Midbrain (tissue), 1 donor: ENCODE data around the gene RAB3C.
A peak's percentile ranks its signal among the peaks of the same experiment; 100 is the strongest.

ENCODE experiments used
- DNase-seq: peaks from one replicate; lab custom pipeline; 2025; lab: John Stamatoyannopoulos, UW

RAB3C gene

DNA sequence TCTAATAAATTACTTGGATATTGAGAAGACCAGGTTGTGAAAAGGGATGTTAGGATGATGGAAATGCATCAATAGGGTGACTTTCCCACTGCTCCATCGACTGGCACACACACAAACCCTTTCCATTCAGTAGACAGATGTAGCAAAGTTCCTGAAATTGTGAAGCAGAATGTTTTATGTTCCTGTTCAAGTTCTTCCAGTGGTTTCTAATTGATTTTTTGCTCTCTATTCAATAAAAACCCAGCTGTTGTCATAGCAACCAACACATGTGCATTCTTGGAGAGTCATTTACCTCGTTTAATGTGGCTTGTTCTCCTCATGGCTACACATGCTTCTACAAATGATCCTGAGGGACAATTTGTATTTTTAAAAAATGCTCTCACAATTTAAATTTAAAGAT is 244.6 kb downstream of the RAB3C start:
- DNase-seq, result no peak

DNA sequence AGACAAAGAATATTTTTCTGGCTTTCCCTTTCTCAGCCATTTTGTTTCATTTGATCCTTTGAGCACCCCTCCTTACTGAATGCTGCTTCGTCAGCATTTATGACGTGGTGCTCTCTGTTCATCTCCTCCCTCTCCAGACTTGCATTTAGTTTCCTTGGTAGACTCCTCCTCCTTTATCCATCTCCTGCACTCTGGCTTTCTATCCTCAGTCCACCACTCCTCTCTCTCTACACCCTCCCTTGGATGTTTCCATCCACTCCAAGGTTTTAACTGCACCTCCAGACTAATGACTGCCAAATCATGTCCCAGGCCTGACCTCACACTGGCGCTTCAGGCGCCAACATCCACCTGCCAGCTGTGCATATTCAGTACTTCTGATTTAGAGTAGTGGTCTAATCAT is 245.4 kb downstream of the RAB3C start:
- DNase-seq, result no peak

DNA sequence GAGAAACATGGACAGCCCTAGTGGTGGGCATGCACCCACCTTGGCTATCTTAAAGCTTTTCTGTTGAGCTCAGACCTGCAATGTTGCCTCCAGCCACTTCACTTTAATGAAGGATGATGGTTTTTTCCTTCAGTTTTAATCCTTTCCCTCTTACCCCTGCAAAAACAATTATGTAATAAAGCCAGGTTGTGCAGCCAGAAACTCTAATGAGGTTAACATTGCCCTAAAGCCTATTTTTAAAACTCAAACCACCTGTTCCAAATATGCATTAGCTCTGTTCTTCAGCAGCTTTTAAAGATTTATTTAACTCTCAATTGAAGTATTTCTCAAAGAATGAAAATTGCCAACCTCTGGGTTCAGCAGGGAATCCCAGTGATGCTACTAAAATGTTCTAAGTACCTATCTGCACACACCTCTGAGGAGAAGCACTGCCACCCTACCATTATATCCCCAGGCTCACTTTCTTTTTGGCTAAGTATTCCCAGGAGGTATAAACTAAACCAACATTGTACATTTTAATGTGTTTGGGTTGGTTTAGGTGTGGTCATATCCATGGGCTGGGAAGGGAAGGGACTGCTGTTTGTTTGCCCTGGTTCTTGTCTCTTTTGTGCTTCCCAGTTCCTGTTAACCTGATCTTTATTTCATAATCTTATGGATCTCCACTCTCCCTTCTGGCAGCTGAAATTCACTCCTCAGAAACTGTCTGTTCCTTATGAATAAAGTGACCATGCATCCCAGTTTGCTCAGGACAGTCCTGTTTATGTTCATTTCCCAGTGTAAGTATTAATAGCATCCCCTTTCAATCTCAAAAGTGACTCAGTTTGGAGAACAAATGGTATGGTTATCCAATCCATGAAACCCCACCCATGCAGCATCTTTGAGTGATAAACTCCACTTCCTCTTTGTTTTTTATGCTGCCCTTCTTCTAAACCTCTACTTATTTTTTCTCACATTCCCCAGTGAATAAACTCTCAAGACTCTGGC is 251.7 kb downstream of the RAB3C start:
- DNase-seq, result no peak

DNA sequence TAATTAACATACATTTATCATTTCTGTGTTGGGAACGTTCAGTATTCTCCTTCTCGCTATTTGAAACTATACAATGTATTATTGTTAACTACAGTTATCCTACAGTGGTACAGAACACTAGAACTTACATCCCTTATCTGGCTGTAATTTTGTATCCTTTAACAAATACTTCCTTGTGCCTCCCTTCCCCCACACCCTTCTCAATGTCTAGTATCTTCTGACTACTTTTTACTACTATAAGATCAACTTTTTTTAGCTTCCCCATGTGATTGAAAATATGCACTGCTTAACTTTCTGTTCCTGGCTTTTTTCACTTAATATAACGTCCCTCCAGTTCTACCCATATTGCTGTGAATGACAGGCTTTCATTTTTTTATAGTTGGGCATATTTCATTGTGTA is 253.5 kb downstream of the RAB3C start:
- no peak for DNase-seq

DNA sequence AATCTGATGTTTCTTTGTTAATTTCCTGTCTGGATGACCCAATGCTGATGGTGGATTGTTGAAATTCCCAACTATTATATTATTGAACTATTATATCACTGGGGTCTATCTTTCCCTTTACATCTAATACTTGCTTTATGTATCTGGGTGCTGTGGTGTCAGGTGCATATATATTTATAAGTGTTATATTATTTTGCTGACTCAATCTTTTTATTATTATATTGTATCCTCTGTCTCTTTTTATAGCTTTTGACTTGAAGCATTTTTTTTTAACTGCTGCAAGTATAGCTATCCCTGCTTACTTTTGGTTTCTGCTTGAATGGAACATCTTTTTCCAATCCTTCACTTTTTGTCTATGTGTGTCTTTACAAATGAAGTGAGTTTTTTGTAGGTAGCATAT is 255.9 kb downstream of the RAB3C start:
- no peak for DNase-seq

DNA sequence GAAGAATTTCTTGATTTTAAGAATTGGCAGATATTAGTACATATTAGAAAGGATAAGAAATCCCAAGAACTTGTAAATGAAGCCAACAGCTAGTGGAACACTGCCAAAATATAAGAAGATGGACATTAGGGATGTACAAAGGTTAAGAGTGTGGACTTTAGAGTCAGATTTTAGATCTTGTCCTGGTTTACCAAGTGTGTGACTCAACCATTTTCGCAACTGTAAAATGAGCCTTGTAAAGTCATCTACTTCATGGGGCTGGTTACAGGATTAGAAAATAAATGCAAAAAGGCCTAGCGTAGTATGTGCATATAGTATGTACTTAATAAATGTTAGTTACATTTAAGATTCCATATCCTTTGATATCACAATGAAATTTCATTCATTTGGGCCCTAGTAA is 260.0 kb downstream of the RAB3C start:
- no peak for DNase-seq

DNA sequence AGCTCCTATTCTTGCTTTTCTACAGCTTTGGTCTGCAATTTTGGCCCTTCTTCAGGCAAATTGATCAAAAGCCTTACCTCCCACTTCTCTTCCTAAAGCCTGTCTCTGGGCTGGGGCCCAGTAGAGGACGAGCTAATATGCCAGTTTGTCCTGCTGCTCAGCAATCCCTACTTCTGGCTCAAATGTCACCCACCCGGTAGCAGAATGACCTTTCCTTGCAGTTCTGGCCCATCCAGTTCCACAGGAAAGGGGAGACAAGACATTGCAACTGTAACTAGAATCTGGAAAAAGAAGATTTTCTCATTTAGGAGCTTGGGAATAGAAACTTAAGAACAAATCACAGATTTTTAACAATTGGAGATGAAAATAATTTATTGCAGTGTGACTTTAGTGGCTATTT is 261.5 kb downstream of the RAB3C start:
- DNase-seq, result no peak

DNA sequence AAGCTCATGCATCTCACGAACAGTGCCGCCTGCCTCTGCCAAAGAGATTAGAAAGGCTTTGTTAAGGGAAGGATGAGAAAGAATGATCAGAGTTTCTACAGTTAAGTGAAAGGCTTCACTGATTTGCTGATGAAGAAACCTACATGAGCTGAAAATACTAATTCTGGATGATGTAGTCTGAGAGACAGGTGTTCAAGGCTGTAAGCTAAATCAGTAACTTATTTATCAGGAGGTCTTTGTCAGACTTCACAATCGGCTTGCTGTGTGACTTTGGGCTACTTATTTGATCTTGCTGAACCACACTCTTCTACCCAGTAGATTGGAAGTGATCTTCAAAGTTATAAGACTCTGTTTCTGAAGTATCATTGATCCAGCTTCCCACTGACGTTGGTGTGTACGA is 264.2 kb downstream of the RAB3C start:
- DNase-seq, result no peak

DNA sequence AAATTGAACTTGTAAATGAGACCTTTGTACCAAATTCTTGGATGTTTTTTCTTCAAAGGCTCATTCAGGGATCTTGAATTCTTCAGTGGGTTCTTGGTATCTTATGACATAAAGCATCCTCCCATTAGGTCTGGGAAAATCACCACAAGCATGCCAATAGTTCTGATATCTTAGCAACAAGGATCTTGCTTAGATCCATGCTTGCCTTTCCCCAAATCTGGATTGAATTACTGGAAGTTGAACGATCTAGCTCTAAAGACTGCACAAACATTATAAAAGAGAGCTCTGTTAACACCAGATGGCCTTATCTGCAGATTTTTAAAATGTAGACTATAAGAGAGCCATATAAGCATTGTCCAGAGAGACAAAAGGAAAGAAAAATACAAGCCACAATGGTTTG is 266.3 kb downstream of the RAB3C start:
- no peak for DNase-seq

DNA sequence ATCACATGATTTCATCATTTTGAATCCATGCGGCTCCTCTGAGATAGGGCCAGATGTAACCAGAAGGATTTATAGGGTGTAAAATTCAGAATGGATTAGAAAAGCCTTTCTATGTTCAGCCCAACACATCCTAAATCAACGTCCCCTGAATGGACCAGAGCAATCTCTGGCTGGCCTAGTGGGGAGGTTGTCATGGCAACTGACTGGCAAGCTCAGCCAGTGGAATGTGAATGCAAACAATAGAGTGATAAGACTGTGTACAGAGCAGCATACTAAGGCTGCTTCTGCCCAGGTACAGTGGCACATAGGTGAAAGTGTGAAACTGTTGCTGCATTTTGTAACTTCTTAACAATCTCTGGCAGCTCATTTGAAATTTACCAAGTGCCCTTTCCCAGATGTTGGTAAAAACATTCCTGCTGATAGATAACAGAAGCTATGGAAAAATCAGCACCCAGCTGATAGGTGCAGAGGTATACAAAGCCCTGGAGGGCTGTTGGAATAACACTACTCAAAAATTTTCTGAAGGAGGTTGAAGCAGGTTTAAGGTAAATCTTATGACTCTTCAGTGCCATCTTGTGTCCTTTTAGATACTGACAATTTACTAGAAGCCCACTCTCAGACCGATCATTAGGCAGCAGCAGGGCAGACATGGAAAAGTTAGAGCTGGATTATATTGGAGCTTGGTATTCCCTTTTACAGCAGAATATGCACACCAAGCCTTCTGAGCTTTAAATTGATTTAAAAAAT is 267.2 kb downstream of the RAB3C start:
- peak; percentile 15 for DNase-seq

DNA sequence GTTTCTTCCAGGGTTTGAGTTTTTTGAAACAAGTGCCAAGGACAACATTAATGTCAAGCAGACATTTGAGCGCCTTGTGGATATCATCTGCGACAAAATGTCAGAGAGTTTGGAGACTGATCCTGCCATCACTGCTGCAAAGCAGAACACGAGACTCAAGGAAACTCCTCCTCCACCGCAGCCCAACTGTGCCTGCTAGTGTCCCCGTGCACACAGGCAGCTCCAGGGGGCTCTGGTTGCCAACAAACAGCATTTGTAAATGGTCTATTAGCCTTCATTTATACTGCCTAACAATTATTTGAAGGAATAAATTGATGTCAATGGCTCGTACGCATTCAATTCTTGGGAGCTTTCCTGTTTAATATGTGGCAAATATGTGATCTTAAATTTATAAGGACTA is 268.3 kb downstream of the RAB3C start:
- no peak for DNase-seq

DNA sequence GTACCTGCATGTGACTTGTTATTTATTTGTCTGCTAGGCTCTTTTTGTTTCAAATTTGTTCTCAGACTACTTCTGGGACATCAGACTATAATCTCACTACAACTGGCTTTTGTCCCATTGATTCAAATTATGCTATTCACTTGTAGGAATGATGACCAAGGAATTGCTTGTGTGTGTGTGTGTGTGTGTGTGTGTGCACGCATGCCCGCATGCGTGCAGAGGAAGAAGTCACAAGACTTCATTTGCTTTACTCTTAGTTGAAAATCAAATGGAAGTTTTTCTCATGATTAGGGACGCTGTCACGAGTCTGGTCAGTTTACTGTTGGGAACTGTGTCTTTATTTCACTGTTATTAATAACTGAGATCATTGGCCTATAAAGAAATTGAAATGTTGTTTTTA is 268.7 kb downstream of the RAB3C start:
- no peak for DNase-seq

DNA sequence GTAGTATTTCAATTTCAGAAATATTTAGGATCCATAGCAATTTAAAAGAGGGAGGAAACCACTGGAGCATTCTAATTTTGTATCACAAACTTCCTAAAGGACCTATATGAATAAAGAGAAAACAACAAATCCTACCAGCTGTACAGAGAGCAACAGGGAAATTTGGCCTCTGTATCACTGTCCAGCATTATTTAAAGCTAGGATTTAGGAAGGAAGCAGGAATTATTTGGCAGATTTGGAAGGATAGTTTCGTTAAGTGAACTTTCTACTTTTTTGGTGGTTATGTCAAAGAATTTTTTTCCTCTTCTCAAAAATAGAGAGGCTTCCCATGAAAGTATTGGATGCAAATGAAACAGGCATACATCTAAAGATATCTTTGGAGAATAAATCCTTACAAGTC is 269.7 kb downstream of the RAB3C start:
- DNase-seq, result no peak

DNA sequence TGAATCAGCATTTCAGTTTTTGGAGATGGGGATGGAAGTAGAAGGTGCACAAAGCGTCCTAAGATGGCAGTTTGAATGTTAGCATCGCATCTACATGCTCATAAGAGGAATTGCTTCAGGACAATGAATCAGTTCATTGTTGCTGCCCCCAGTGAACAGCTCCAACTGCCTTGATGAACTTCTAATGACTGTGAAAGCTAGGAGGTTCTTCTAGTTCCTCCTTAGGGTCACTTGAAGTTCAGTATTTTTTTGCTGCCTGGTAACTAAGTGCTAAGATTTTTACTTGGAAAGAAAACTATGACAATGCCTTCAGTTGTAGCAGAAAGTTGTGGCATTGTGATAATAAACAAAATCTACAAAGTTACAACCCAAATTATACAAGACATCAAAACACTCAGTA is 271.6 kb downstream of the RAB3C start:
- DNase-seq, result no peak

DNA sequence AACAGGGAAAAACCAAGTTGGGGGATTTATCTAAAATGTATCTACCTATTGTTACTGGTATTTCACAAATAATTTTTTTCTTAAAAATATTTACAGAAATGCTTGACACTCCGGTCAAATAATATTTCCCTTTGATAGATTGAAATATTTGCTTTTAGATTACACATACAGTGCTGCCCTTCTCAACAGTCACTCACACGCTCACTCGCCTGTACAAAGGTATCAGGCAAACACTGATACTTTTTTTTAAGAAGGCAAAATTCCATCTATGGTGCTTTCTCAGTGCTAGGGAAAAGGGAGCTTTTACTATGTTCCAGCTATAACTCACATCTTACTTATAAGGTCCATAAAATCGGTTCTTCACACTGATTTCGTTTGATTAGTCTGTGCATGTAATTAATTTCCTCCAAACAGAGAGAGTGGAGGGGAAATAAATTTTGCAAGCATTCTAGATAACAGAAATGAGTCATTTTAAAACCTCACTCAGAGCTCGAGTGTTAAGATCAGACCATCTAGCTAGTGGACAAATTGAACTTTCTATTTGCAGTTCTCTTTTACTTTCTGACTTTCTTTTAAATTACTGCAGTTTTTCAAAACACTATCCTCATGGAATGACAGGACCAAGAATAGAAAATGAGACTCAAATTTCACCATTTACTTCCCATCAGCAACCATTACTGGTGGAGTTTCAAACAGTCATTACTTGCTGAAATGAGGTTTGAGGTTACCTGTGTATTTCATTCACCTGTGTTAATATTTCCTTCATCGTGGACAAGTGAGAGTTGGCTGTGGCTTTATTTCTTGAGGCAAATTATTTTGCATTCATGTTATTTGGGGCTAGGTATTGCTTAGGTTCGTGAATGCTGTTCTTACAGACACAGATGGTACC is 273.2 kb downstream of the RAB3C start:
- DNase-seq, result no peak

DNA sequence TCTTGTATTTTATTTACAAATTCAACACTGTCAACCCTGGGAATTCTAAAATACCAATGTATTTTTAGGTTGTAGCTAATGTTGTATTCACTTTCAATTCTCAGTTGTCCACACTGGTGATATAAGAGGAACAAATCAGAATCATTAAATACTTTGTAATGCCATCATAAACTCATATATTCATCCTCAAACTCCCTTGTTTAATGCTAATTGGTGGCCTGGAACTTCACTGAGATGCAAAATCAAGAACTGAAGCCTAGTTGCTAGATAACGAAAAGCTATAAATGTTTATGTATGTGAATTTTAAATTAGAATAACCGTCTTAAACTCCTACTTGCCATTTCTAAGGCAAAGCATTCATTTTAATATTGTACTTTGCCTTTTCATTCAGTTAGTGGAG is 274.7 kb downstream of the RAB3C start:
- DNase-seq, result no peak

DNA sequence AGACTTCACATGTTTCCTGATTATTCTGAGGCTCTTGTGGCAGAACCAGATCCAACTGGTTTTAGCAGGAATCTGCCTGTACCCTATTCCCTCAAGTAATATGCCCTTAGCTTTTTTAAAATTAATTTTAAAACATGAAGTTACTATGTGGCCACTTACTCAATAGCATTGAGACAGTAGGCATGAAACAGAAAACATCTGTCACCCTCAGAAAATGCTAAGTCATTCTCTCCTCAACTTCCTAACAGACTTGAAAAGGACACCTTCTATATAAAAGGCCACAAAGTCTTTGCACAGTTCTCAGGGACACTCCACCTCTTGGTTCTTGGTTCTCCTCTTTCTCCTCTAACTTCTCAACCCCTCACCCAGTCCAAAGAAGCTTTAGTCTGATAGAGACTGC is 277.8 kb downstream of the RAB3C start:
- no peak for DNase-seq

DNA sequence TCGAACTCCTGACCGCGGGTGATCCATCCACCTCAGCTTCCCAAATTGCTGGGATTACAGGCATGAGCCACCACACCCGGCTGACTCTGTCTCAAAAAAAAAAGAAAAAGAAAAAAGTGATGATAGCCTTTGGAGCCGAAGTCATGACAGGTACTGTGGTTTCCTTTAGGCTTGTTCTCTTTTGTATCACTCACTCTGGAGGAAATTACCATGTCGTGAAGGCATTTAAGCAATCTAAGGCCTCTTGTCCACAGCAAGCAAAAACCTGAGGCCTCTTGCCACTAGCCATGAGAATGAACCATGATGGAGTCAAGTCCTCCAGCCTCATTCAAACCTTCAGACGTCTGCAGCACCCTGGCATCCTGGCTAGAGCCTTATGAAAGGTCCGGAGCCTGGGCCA is 286.1 kb downstream of the RAB3C start:
- DNase-seq, result no peak

DNA sequence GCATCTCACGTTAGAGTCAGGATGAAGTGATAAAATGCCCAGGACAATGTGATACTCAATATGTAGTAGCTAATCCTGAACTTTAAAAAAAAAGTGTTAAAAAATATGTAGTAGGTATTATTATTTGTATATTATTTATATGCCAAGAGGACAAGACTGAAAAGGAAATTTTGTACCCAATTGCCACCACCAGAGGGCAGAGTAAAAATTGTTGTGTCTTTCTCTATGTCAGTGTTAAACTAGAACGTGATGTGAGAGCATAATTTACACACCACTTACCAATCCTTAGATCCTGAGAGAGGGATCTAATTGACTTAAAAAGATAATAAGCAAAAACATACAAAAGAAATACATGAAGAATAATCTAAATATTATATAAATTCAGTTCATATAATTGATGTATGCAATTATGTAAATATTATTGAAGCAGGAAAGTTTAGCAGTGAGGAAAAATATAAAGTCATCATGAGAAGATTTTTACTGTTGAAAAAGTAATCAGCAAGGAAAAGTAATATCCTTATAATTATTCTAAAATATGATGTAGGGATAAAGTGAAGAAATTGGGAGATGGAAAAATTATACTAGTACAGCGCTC is 288.9 kb downstream of the RAB3C start:
- DNase-seq, result peak; percentile 23

DNA sequence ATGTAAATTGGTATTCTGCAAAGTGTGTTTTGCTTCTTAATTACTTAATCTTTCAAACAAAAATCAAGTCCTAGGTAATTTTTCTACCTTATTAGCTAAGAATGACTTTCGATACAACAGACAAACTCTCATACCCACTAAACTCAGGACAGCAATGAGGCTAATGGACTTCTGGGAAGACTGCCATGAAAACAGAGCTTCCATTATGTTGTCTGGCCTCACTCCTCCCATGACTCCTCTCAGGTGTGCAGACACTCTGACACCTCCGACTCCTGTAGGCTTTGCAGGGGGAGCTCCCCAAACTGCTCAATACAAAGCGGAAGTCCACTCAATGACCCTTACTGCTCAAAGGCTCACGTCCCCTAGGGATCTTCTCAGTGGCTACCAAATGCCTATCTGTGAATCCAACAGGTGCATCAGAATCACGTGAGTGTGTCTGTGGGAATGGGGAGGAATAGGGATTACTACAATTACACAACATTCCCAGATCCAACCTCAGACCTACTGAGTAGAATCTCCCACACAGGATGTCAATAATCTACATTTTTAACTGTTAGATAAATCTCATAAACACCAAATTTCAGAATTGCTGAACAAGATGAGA is 289.9 kb downstream of the RAB3C start:
- DNase-seq, result no peak

DNA sequence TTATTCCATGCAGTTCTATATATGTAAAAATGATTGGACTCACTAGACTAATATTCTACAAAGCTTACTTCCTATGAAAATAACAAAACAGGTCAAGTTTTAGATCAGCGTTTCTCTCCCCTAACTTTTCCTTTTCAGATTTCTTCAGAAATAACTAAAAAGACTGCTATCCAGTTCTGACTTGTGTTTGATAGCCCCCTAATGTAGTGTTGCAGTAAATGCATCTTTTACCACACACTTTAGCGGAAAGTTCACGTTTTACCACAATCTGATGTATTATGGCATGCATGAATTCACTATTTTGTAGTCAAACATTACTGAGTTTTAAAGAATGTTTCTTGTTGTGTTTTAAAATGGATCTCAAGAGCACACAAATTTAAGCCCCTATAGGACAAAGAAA is 292.7 kb downstream of the RAB3C start:
- no peak for DNase-seq
